K562 (cell line): ENCODE measurements around the gene NOTCH3. TPM values are rescaled to one million over a fixed set of nuclear protein-coding genes. Genes with fewer than 3 reads are reported as not detected.

ENCODE experiments used
- ATAC-seq: fragments of 200-7000 bp; cut with Tn5 transposase; 3 replicates; pipeline ENCODE4 v1.9.1; 2020; ENCODE audit warnings: moderate library complexity
- BruUV-seq: library from RNA; stranded (reverse); fragments of 400-500 nt; replicated peaks from 2 replicates; lab custom pipeline; 2021; lab: Mats Ljungman, UMichigan
- CTCF ChIA-PET: fragments of 300-600 bp; formaldehyde crosslinking; extraction: SDS; loops from one replicate; lab custom pipeline; 2021; ENCODE audit warnings: low intra/inter-chr PET ratio; lab: Yijun Ruan, JAX
- POLR2A ChIA-PET: fragments of 300-600, 350-650 bp; sonication (Branson Sonifier 250); formaldehyde crosslinking; extraction: SDS; loops from one replicate; lab custom pipeline; 2021; ENCODE audit warnings: antibody characterized with exemption, inconsistent platforms; lab: Yijun Ruan, JAX
- DNase-seq, 4 experiments: peaks; one replicate each; pipeline versions ENCODE4 v3.0.0 to v3.0.0-alpha.2; 2011 to 2018; ENCODE audit warnings: low spot score in 3 of 4, mixed read lengths in 3 of 4; ENCODE audit errors: extremely low read depth in 1 of 4
- FAIRE-seq: peaks from 2 replicates; lab custom pipeline; 2011; peaks lifted over from hg19 to GRCh38; lab: Jason Lieb, UNC
- H2AFZ ChIP-seq: 2 replicates; pipeline ENCODE4 v1.6.0; 2011; ENCODE audit warnings: low read depth, low read length, control low read depth, inconsistent platforms
- H3K27ac ChIP-seq: fragments of 200-600 bp; 3 replicates; pipeline ENCODE4 v1.8.0; 2011; ENCODE audit warnings: low read depth, mild to moderate bottlenecking, control low read depth, inconsistent platforms, low read length, moderate library complexity, mixed read lengths; ENCODE audit errors: extremely low read depth
- H3K27me3 ChIP-seq, 2 experiments: fragments of 300-600 bp in 1 of 2; 2 replicates in 1 of 2; 3 replicates in 1 of 2; pipeline versions ENCODE4 v1.6.0 to v1.8.0; 2011; ENCODE audit warnings: inconsistent platforms in 2 of 2, low read length in 2 of 2, mild to moderate bottlenecking in 1 of 2, mixed read lengths in 1 of 2, moderate library complexity in 1 of 2; ENCODE audit not compliant: control insufficient read depth in 2 of 2, insufficient read depth in 2 of 2
- H3K36me3 ChIP-seq: fragments of 300-600 bp; 3 replicates; pipeline ENCODE4 v1.8.0; 2011; ENCODE audit warnings: mild to moderate bottlenecking, low read length, inconsistent platforms; ENCODE audit not compliant: control insufficient read depth, insufficient read depth
- H3K4me1 ChIP-seq, 2 experiments: fragments of 200-600 bp in 1 of 2; replicated peaks in 1 of 2; 2 replicates in 1 of 2; 3 replicates in 1 of 2; pipeline versions ENCODE4 v1.5.1 to v1.8.0; 2011; ENCODE audit warnings: inconsistent platforms in 2 of 2, low read length in 2 of 2, mild to moderate bottlenecking in 1 of 2, mixed read lengths in 1 of 2, moderate library complexity in 1 of 2; ENCODE audit not compliant: control insufficient read depth in 2 of 2, insufficient read depth in 2 of 2
- H3K4me2 ChIP-seq: 2 replicates; pipeline ENCODE4 v1.6.1; 2011; ENCODE audit warnings: low read length, control low read depth, inconsistent platforms, mixed read lengths; ENCODE audit not compliant: insufficient read depth
- H3K4me3 ChIP-seq: fragments of 200-600 bp; sonication (generic), shearing (Covaris generic); 2 replicates; pipeline ENCODE4 v1.5.1; 2016; ENCODE audit warnings: control low read depth, inconsistent platforms
- H3K79me2 ChIP-seq: fragments of 200-600 bp; 3 replicates; pipeline ENCODE4 v1.8.0; 2011; ENCODE audit warnings: low read length, inconsistent platforms; ENCODE audit not compliant: control insufficient read depth, insufficient read depth
- H3K9ac ChIP-seq, 2 experiments: 2 replicates each; pipeline versions ENCODE4 v1.6.0 to v1.6.1; 2011; ENCODE audit warnings: low read depth in 2 of 2, low read length in 2 of 2, control low read depth in 1 of 2, inconsistent platforms in 1 of 2, mild to moderate bottlenecking in 1 of 2, mixed read lengths in 1 of 2; ENCODE audit not compliant: insufficient read depth in 1 of 2
- H3K9me1 ChIP-seq: one replicate; pipeline ENCODE4 v1.6.0; 2011; ENCODE audit warnings: inconsistent platforms, mild to moderate bottlenecking, low read length, moderate library complexity; ENCODE audit not compliant: control insufficient read depth, insufficient read depth
- H3K9me3 ChIP-seq: replicated peaks from 2 replicates; pipeline ENCODE4 v1.5.1; 2011; ENCODE audit warnings: low read depth, low read length, inconsistent platforms; ENCODE audit not compliant: control insufficient read depth, insufficient read depth
- H4K20me1 ChIP-seq: replicated peaks from 2 replicates; pipeline ENCODE4 v1.6.1; 2011; ENCODE audit warnings: low read length, inconsistent platforms, mixed read lengths; ENCODE audit not compliant: control insufficient read depth, insufficient read depth
- ARID3B ChIP-seq: fragments of 250-450 bp; sonication (Bioruptor Pico); IDR thresholded peaks from 2 replicates; pipeline ENCODE4 v1.4.0; 2020; ENCODE audit warnings: borderline replicate concordance
- FUS ChIP-seq: fragments of 200-400 bp; formaldehyde crosslinking; optimal IDR thresholded peaks from 2 replicates; pipeline ENCODE3; 2017; ENCODE audit warnings: low read depth, low read length
- HMG20A ChIP-seq: fragments of 450-650 bp; formaldehyde crosslinking; conservative IDR thresholded peaks from 2 replicates; pipeline ENCODE4 v1.4.0; 2020; ENCODE audit warnings: mild to moderate bottlenecking, mixed read lengths
- KLF16 ChIP-seq: IDR thresholded peaks from 2 replicates; pipeline ENCODE4 v1.6.1; 2016; ENCODE audit warnings: antibody characterized with exemption
- LARP7 ChIP-seq: fragments of 450-650 bp; IDR thresholded peaks from 2 replicates; pipeline ENCODE4 v1.6.1; 2016
- MTA3 ChIP-seq: fragments of 450-650 bp; formaldehyde crosslinking; IDR thresholded peaks from 2 replicates; pipeline ENCODE4 v1.6.1; 2017; ENCODE audit warnings: mild to moderate bottlenecking, borderline replicate concordance
- PBX2 ChIP-seq, 2 experiments: IDR thresholded peaks in 1 of 2; conservative IDR thresholded peaks in 1 of 2; 2 replicates each; pipeline ENCODE4 v1.6.1; 2016; ENCODE audit warnings: low read depth in 2 of 2, mild to moderate bottlenecking in 1 of 2, missing compliant biosample characterization in 1 of 2, missing genetic modification characterization in 1 of 2, moderate library complexity in 1 of 2
- PHB2 ChIP-seq: fragments of 450-650 bp; IDR thresholded peaks from 2 replicates; pipeline ENCODE4 v1.6.1; 2017; ENCODE audit warnings: low read depth
- SREBF1 ChIP-seq: fragments of 150-350 bp; IDR thresholded peaks from 2 replicates; pipeline ENCODE4 v1.6.1; 2014; ENCODE audit warnings: antibody characterized with exemption, low read depth, low read length, borderline replicate concordance
- ZNF184 ChIP-seq: sonication (generic); formaldehyde crosslinking; IDR thresholded peaks from 2 replicates; pipeline ENCODE4 v1.5.0; 2020; ENCODE audit warnings: missing genetic modification reagents
- WGBS: fragments of 100-300 bp; shearing (Covaris generic); methylation state at CpG from one replicate; pipeline ENCODE4 v1.1.6; 2016; ENCODE audit warnings: low coverage, mixed read lengths; ENCODE audit not compliant: insufficient coverage; ENCODE audit errors: missing lambda C conversion rate; 5-methylcytosine and 5-hydroxymethylcytosine counted together
- in situ Hi-C: fragments of 300-500 bp; cut with MboI; formaldehyde crosslinking; loops from 4 replicates; pipeline ENCODE4 v1.15.0; 2018; ENCODE audit warnings: inconsistent platforms, mixed read lengths
- intact Hi-C: fragments of 100-400 bp; cut with micrococcal nuclease; formaldehyde crosslinking; loops from 2 replicates; pipeline ENCODE4 v1.14.2; 2022
- polyA plus RNA-seq, 8 experiments: library from polyadenylated mRNA; depleted of rRNA in 4 of 8; stranded (reverse) in 5 of 8; unstranded in 3 of 8; fragments of >200 nt; fragmentation: Nextera tagmentation in 2 of 8; fragmentation: Illumina TruSeq in 1 of 8; extraction: Ambion mirVana in 2 of 8; extraction: Trizol in 1 of 8; gene quantifications; 2 replicates each; pipeline versions ENCODE4 v1.2.1 to v1.2.3, GENCODE V29; 2011 to 2014; ENCODE audit warnings: inconsistent platforms in 1 of 8, missing spikeins in 1 of 8
- total RNA-seq, 7 experiments: library from RNA; depleted of rRNA in 6 of 7; stranded (reverse); fragments of >200 nt in 6 of 7; fragmentation: Illumina TruSeq in 2 of 7; extraction: Trizol in 2 of 7; gene quantifications; 2 replicates each; pipeline versions ENCODE4 v1.2.1 to v1.2.3, GENCODE V29; 2011 to 2021; ENCODE audit warnings: low replicate concordance in 1 of 7

The NOTCH3 gene
- total and polyA plus RNA-seq, 9 of the 15 experiments (the other 6 are each of a cell fraction or from before 2014, with no cell fraction given): under 0.01 to 1.2 (median 0.16) TPM

GRCh38 chr19:15123900-15124299 is 76.9 kb downstream of the NOTCH3 start:
- TF ChIP-seq HMG20A (CRISPR knock-in tag): no peak
- no TSS peak for BruUV-seq
- 69% methylated on average over 5 of the region's 5 CpGs for WGBS
- intact Hi-C loops: no loop called here
- no peak overlapping the region for H3K27ac ChIP-seq
- H2AFZ ChIP-seq: no peak overlapping the region
- H3K79me2 ChIP-seq: peaks cover 11% of the 10 kb centered on the region
- in situ Hi-C loops: no loop called here
- no peak for DNase-seq
- POLR2A ChIA-PET: interaction anchor here (0.6 kb wide), 1 partner anchor 441 kb away, joined by 3 read pairs; no protein-coding TSS in a partner anchor
- CTCF ChIA-PET: no interaction called here
- no peak overlapping the region for H3K4me3 ChIP-seq
- ATAC-seq: no peak
- H3K4me1 ChIP-seq: peaks cover 5 to 28% of the 10 kb centered on the region in 2 experiments; a peak in 4 of 5 replicates
- H3K36me3 ChIP-seq: peaks cover 21% of the 10 kb centered on the region; the same call in 1 of the 3 replicates
- H3K4me2 ChIP-seq: no peak overlapping the region
- H3K27me3 ChIP-seq: no peaks in the 10 kb centered on the region
- H3K9me1 ChIP-seq: peaks cover 6% of the 10 kb centered on the region
- no peaks in the 10 kb centered on the region for H3K9me3 ChIP-seq
- peak overlapping the region; percentile 70 to 81; a peak in 2 of 4 replicates for H3K9ac ChIP-seq
- H4K20me1 ChIP-seq: no peaks in the 10 kb centered on the region
- no peak for FAIRE-seq

GRCh38 chr19:15123031-15123890 is 77.5 kb downstream of the NOTCH3 start:
- Histone ChIP-seq H3K9ac (no peak overlapping the region), H3K4me1 (peaks cover 5 to 28% of the 10 kb centered on the region in 2 experiments; a peak in 4 of 5 replicates), H3K4me2 (no peak overlapping the region), H2AFZ (no peak overlapping the region), H3K79me2 (peaks cover 11% of the 10 kb centered on the region), H3K27me3 (no peaks in the 10 kb centered on the region), H3K36me3 (peaks cover 27% of the 10 kb centered on the region; the same call in 2 of the 3 replicates), H3K9me3 (no peaks in the 10 kb centered on the region; the same call in 1 of the 2 replicates), H3K27ac (no peak overlapping the region), H3K4me3 (no peak overlapping the region), H4K20me1 (no peaks in the 10 kb centered on the region), H3K9me1 (peaks cover 6% of the 10 kb centered on the region)
- 65% methylated on average over 17 of the region's 22 CpGs for WGBS
- ChIA-PET POLR2A (no interaction called here), CTCF (no interaction called here)
- ATAC-seq: no peak
- no TSS peak for BruUV-seq
- intact Hi-C loops (no loop called here), in situ Hi-C loops (no loop called here)
- no peak for DNase-seq
- no peak for FAIRE-seq
- no peak for TF ChIP-seq SREBF1
- TF ChIP-seq PBX2 (CRISPR knock-in tag; IDR thresholded peaks at IDR 0.05; ENCODE audit: low read depth): no peak
- TF ChIP-seq PBX2 (tag; conservative IDR thresholded peaks at IDR 0.05; ENCODE audit: low read depth): no peak
- no peak for TF ChIP-seq ARID3B (CRISPR knock-in tag)
- no peak for TF ChIP-seq KLF16
- no peak for TF ChIP-seq MTA3
- TF ChIP-seq LARP7: no peak
- no peak for TF ChIP-seq PHB2
- TF ChIP-seq FUS: no peak
- TF ChIP-seq ZNF184 (CRISPR knock-in tag): no peak
